HepG2 (cell line): ENCODE results near the gene PMAIP1. TPM values are rescaled to one million over a fixed set of nuclear protein-coding genes. Genes with fewer than 3 reads are reported as not detected.

Source experiments
- ARHGAP35 ChIP-seq: sonication (generic); formaldehyde crosslinking; IDR thresholded peaks from 2 replicates; pipeline ENCODE4 v1.9.0; 2022; ENCODE audit warnings: mild to moderate bottlenecking, inconsistent platforms, moderate library complexity, missing genetic modification reagents, borderline replicate concordance
- CCDC6 ChIP-seq: sonication (generic); formaldehyde crosslinking; IDR thresholded peaks from 2 replicates; pipeline ENCODE4 v1.8.1; 2022; ENCODE audit warnings: mild to moderate bottlenecking, missing genetic modification reagents, moderate library complexity
- EED ChIP-seq: sonication (generic); formaldehyde crosslinking; IDR thresholded peaks from 2 replicates; pipeline ENCODE4 v1.5.0; 2020; ENCODE audit warnings: mild to moderate bottlenecking, missing genetic modification reagents
- FLYWCH1 ChIP-seq: sonication (generic); formaldehyde crosslinking; IDR thresholded peaks from 2 replicates; pipeline ENCODE4 v1.8.1; 2023; ENCODE audit warnings: mild to moderate bottlenecking, missing genetic modification reagents
- GATA4 ChIP-seq: sonication (generic); IDR thresholded peaks from 2 replicates; pipeline ENCODE4 v1.6.1; 2016; ENCODE audit warnings: antibody characterized with exemption, low read depth, borderline replicate concordance
- IKZF5 ChIP-seq: IDR thresholded peaks from 2 replicates; pipeline ENCODE4 v1.6.1; 2018; ENCODE audit warnings: missing genetic modification reagents, mild to moderate bottlenecking, missing compliant biosample characterization
- IRF2 ChIP-seq: IDR thresholded peaks from 2 replicates; pipeline ENCODE4 v1.6.1; 2018; ENCODE audit warnings: missing genetic modification reagents, missing compliant biosample characterization
- IRX3 ChIP-seq: sonication (generic); formaldehyde crosslinking; IDR thresholded peaks from 2 replicates; pipeline ENCODE4 v1.8.1; 2023; ENCODE audit warnings: mild to moderate bottlenecking, low read depth, missing genetic modification reagents, borderline replicate concordance
- PRDM10 ChIP-seq: sonication (generic); formaldehyde crosslinking; IDR thresholded peaks from 2 replicates; pipeline ENCODE4 v1.4.0; 2020; ENCODE audit warnings: low read depth, missing genetic modification reagents
- RARA ChIP-seq: IDR thresholded peaks from 2 replicates; pipeline ENCODE4 v1.6.1; 2016; ENCODE audit warnings: missing genetic modification reagents, missing compliant biosample characterization
- RBAK ChIP-seq: sonication (generic); formaldehyde crosslinking; IDR thresholded peaks from 2 replicates; pipeline ENCODE4 v1.5.1; 2020; ENCODE audit warnings: mild to moderate bottlenecking, missing genetic modification reagents
- SMAD3 ChIP-seq: sonication (generic); formaldehyde crosslinking; IDR thresholded peaks from 2 replicates; pipeline ENCODE4 v1.4.0; 2020; ENCODE audit warnings: missing genetic modification reagents
- SNAPC5 ChIP-seq: sonication (generic); formaldehyde crosslinking; IDR thresholded peaks from 2 replicates; pipeline ENCODE4 v1.8.1; 2023; ENCODE audit warnings: mild to moderate bottlenecking, missing genetic modification reagents, borderline replicate concordance
- SOX5 ChIP-seq: IDR thresholded peaks from 2 replicates; pipeline ENCODE4 v1.6.1; 2016; ENCODE audit warnings: borderline replicate concordance
- SYNCRIP ChIP-seq: fragments of 200-400 bp; formaldehyde crosslinking; IDR thresholded peaks from 2 replicates; pipeline ENCODE4 v1.6.1; 2018; ENCODE audit warnings: mild to moderate bottlenecking, low read depth, low read length; ENCODE audit not compliant: insufficient read depth
- TRIM22 ChIP-seq: fragments of 450-650 bp; IDR thresholded peaks from 2 replicates; pipeline ENCODE4 v1.6.1; 2017
- ZKSCAN5 ChIP-seq: sonication (generic); formaldehyde crosslinking; IDR thresholded peaks from 2 replicates; pipeline ENCODE4 v1.5.1; 2020; ENCODE audit warnings: mild to moderate bottlenecking, missing genetic modification reagents
- ZNF136 ChIP-seq: sonication (generic); formaldehyde crosslinking; IDR thresholded peaks from 2 replicates; pipeline ENCODE4 v1.8.1; 2022; ENCODE audit warnings: low read depth, mild to moderate bottlenecking, moderate library complexity, missing genetic modification reagents
- ZNF350 ChIP-seq: sonication (generic); formaldehyde crosslinking; IDR thresholded peaks from 2 replicates; pipeline ENCODE4 v1.4.0; 2020; ENCODE audit warnings: mild to moderate bottlenecking, low read depth, missing genetic modification reagents, borderline replicate concordance
- ZNF510 ChIP-seq: sonication (generic); formaldehyde crosslinking; IDR thresholded peaks from 2 replicates; pipeline ENCODE4 v1.4.0; 2020; ENCODE audit warnings: low read depth, mild to moderate bottlenecking, missing genetic modification reagents
- polyA plus RNA-seq, 8 experiments: library from polyadenylated mRNA; depleted of rRNA in 3 of 8; stranded (reverse) in 7 of 8; unstranded in 1 of 8; fragments of >200 nt; fragmentation: Illumina TruSeq in 4 of 8; extraction: Trizol in 4 of 8; gene quantifications; 2 replicates each; pipeline versions ENCODE4 v1.2.1 to v1.2.3, GENCODE V29; 2011 to 2016; ENCODE audit warnings: low read depth in 4 of 8, missing spikeins in 1 of 8, mixed read lengths in 1 of 8; ENCODE audit not compliant: insufficient read depth in 1 of 8
- total RNA-seq, 5 experiments: library from RNA; depleted of rRNA; stranded (reverse); fragments of >200 nt; fragmentation: Illumina TruSeq; extraction: Trizol; gene quantifications; 2 replicates each; pipeline ENCODE4 v1.2.3, GENCODE V29; 2016; ENCODE audit warnings: low read depth in 1 of 5

The PMAIP1 gene
- total and polyA plus RNA-seq, 2 of the 13 experiments (the other 11 are each of a cell fraction or from before 2014, with no cell fraction given): 1.5 to 1.7 TPM

GRCh38 chr18:59881728-59882656 lies 17.8 kb upstream of the PMAIP1 start (continued):
- TF ChIP-seq FLYWCH1 (CRISPR knock-in tag) (no peak), ZNF510 (no peak), GATA4 (no peak), ZNF350 (CRISPR knock-in tag) (no peak), SOX5 (CRISPR knock-in tag) (peak; percentile 73; the same call in 1 of the 2 replicates), IRF2 (peak; percentile 25; the same call in 1 of the 2 replicates), SYNCRIP (no peak), IKZF5 (CRISPR knock-in tag) (no peak), RARA (CRISPR knock-in tag) (no peak), ZKSCAN5 (no peak), PRDM10 (CRISPR knock-in tag) (no peak), SNAPC5 (CRISPR knock-in tag) (no peak), RBAK (CRISPR knock-in tag) (no peak), CCDC6 (CRISPR knock-in tag) (no peak), ARHGAP35 (CRISPR knock-in tag) (no peak), TRIM22 (no peak), ZNF136 (no peak), IRX3 (CRISPR knock-in tag) (no peak), EED (CRISPR knock-in tag) (no peak), SMAD3 (no peak)
